Stimulated activated CD4-positive, alpha-beta T cell treated with anti-CD3 and anti-CD28 coated beads, Interleukin-1b, Interleukin-23, amount 100 ng/mL, for 4 hours (primary cell): ENCODE data around the gene CCDC33.
"Not testable (repeated sequence)": the region's sequence is repeated elsewhere in the genome, so short reads cannot be mapped to it uniquely, and the experiment has no call there.

Experiments used
- DNase-seq, 2 donors: peaks; one replicate each; pipeline ENCODE4 v3.0.0-alpha.2; 2020; ENCODE audit warnings: low read depth in 2 of 2

Gene CCDC33

DNA sequence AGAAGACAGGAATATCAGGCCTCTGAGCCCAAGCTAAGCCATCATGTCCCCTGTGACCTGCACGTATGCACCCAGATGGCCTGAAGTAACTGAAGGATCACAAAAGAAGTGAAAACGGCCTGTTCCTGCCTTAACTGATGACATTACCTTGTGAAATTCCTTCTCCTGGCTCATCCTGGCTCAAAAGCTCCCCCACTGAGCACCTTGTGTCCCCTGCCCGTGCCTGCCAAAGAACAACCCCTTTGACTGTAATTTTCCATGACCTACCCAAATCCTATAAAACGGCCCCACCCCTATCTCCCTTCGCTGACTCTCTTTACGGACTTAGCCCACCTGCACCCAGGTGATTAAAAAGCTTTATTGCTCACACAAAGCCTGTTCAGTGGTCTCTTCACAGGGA lies 123.2 kb downstream of the CCDC33 start:
- DNase-seq, result not testable (repeated sequence)

DNA sequence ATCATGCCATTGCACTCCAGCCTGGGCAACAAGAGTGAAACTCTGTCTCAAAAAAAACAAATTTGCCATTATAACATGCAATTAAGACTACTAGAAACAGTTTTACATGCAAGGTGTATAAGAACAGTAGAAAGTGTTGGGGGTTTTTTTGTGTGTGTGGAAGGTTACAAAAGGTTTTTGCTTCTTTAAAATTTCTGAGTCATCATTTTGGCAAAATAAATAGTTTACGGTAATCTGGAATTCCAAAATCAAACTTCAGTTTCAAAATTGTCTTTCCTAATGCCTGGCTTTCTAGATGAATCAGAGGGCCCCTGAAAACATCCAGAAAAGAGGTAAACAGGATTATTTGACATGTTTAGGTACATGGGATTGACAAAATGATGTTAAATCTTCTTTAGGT lies 124.7 kb downstream of the CCDC33 start:
- not testable (repeated sequence) for DNase-seq

DNA sequence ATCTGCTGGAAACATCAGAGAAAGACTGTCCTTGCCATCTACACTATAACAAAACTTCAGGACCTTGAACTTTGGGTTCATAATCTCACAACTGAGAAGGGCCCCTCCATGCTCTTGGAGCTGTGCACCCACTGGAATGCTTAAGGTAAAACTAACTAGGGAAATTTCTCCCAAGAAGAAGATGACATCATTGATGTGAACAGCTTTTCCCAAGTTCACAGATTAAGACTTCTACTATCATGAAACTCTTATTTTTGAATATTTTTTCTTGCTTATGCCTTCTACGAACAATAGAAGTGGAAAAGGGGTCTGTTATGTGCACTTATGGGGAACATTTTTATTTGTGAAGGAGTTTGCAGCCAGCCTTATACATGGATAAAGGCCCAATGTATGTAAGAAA lies 126.4 kb downstream of the CCDC33 start:
- no peak for DNase-seq

- no peak for DNase-seq
Measured at GRCh38 chr15:74364936-74365597, 128.9 kb downstream of the CCDC33 start.

- no peak for DNase-seq
Measured at GRCh38 chr15:74365598-74366445, 129.7 kb downstream of the CCDC33 start.

DNA sequence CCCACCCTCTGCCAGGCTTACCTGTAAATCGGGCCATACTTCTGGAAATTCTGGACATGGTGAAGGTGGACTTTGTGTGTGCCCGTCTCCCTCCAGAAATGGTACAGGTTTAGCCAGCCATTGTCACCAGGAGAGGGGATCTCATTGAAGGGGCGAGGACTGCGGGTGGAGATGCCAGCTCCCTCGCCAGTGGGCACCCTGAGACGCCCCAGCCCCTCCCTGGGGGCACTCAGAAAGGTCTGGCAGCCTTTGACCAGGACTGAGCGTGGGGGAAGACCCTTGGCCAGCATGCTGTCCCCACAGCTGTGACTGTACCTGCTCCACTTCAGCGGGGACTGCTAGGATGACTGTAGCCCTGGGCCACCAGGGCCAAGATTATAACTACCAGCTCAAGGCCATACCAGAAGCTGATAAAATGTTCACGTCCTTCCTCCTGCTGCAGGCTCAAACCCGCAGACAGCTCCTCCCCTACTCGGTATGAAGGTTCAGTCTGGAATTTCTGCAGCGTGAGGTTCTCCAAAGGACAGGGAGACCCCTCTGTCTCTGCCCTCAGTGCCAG lies 131.2 kb downstream of the CCDC33 start, which contains the start of gene CYP11A1:
CYP11A1 (minus strand) TSS at position 351 of the 559 bp plus-strand sequence; CDS start at position 290, 61 bp downstream.
- DNase-seq, result no peak

DNA sequence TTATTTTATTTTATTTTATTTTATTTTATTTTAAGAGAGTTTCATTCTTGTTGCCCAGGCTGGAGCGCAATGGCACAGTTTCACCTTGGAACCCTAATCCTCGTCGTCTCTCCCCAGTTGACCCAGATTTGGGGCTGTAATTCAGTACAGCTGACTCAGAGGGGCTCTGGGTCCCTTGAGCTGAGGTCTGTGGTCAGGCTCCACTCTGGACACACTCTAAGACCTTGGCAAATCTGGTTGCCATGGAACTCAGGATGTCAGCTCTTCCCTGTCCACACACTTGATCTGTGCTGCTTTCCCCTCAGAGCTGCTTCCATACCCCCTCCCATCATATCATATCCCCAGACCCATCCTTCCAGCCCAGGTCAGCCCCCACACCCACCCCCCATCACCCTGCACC lies 132.0 kb downstream of the CCDC33 start:
- DNase-seq, result no peak

- no peak for DNase-seq
Measured at GRCh38 chr15:74369084-74369745, 133.1 kb downstream of the CCDC33 start.

DNA sequence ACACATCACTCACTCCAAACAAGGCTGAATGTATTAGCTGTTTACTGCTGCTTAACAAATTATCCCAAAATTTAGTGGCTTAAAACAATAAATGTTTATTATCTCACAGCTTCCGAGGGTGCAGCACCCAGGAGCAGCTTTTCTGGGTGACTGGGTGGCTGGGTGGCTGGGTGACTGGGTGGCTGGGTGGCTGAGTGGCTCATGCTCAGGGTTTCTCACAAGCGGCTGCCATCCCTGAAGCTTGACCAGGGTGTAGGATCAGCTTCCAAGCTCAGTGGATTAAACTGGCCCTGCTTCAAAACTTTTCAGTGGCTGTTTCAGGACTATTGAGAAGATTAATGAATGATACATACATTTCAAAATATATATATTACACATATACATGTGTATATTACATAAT lies 133.6 kb downstream of the CCDC33 start:
- DNase-seq, result no peak

DNA sequence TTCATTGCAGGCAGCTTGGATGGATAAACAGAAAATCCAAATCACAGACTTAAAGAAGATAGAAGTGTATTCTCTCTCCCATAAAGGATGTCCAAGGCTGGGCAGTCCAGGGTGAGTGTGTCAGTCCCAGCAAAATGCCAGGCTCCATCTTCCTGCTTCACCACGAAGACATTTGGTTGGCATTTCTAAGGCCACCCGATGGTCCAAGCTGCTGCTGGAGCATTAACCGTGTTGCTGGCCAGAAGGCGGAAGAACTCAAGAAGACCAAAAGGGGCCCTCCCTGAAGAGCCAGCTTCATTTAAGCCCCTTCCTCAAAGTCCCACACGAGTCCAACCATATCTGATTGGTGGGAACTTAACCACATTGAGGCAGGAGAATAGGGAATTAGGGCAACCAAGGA lies 134.3 kb downstream of the CCDC33 start:
- no peak for DNase-seq

DNA sequence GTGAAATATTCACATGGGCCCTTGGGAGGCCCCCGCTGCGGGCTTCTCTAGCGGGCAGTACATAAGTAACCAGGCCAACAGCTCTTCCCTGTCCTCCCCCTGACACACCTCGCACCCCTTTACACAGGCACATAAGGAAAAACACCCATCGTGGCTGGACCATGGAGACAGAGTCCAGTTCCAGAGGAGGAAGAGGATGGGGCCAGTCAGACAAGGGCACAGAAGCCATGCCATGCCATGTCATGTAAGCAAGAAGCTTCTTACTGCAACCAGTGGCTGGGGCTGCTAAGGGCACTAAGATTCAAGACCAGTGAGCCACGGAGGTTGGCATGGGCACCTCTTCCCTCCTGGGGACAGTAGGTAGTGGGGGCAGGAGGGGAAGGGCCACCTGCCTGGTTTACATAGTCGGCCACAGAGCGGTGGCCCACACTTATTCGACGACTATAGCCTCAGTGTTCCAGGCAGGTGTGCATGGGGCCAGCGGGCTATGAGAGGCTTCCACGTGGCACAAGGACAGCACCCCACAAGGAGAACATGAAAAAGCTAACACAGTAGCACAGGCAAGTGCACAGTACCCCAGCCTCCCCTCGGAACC lies 137.0 kb downstream of the CCDC33 start:
- no peak for DNase-seq

DNA sequence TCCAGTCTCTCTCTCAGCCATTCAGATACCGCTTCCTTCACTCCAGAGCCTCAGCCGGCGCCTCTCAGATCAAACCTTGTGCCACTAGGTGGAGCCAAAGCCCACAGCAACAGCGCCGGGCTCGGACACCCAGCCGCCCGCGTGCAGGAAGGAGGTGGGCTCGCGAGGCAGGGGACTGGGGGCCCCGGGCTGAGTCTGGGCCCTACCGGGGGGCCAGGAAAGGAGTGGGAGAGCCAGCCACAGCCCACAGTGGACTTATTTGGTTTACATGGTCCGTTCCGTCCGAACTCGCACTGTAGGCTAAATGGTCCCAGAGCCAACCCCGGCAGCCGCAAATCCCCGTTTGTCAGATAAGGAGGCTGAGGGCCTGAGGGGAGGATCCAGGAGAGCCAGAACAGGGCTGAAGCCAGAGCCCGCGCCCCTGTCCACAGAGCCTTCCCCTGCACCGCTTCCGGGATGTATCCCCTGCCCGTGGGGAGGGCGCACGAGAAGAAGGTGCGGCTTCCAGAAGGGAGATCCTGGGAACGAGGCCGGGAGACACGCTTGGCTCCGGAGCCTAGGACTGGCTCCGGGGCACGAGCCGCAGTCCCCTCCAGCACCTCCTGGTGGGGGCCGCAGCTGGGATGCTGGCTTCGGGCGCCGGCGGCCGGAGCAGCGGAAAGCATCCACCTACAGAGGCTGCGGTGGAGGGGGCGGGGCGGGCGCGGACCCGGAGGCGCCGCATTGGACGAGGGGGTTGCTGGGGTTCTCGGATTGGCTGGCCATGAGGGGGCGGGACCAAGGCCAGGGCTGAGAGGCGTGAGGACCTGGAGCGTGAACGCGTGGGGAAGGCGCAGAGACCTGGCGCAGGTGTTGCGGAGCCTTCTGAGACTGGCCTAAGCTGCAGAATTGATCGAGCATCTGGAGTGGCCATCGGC lies 137.9 kb downstream of the CCDC33 start:
- peak; percentile 94 to 95 for DNase-seq

DNA sequence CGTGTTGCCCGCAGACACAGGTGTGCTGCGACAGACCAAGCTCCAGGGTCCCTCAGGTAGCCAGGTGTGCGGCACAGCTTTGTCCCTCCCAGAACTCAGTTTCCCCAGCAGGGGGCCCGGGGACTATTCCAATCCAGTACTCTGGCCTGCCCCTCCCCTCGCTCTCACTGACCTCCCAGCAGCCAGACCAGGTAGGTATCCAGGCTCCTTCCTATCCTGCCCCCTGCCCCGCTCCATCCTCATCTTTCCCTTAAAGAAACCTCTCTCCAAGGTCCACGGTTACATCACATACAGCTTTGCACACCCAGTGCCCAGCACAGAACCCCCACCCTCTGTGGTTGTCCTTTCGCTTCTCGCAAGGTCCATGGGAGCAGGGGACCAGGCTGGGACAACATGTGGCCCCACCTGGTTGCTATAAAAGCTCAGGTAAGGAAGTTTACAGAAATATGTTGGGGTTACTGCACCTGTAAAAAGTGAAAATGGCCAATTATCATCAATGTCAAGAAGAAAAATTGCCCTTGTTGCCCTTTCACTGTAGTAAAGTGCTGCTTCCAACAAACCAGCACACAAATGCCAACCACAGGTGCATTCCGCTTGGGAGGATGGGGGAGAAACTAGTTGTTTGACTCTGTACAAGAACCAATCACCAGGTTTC lies 138.6 kb downstream of the CCDC33 start:
- no peak for DNase-seq

DNA sequence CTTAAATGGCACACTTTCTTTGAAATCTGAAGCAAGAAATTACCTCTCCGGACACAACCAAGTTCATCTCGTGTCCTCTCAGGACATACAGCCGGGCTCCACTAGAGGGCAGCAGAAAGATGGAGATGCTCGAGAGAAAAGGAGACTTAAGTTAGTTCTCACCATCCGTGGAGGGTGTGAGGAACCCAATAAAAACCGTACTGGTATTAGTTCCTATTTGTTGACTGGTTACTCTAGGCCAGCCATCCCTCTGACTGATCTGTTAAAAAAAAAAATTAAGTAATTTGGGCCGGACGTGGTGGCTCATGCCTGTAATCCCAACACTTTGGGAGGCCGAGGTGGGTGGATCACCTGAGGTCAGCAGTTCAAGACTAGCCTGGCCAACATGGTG lies 139.2 kb downstream of the CCDC33 start:
- peak; percentile 78 to 80 for DNase-seq

GRCh38 chr15:74376226-74376625 lies 140.1 kb downstream of the CCDC33 start:
- DNase-seq, result no peak

DNA sequence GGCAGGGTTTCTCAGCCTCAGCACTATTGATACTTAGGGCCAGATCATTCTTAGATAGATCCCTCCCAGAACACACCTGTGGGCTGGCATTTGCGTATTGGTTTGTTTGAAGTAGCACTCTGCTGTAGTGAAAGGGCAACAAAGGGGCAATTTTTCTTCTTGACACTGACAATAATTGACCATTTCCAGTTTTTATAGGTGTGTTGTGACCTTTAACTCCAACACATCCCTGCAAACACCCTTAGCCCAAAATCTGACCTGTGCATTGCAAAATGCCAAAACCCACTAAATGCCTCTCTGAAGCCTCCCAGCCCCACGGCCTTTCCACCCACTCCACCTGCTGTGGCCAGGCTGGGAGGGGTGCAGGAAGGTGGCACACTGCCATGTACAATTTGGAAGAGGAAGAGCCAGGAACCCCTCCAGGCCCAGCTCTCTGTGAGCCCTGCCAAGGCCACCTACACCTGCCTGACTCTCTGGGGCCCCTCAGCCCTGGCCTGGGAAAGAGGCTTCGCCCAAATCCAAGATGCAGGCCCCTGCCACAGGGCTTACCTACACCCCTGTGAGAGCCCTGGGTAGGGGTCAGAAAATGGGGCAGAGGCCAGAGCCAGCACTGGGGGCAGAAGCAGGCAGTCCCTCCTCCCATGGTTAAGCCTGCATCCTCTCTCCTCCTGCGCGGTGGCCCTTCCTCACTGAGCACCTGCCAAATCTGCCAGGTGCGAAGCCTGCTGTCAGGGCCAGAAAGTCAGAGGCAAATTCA lies 140.9 kb downstream of the CCDC33 start:
- DNase-seq, result no peak

- DNase-seq, result no peak
Measured at GRCh38 chr15:74377831-74378766, 142.0 kb downstream of the CCDC33 start.

DNA sequence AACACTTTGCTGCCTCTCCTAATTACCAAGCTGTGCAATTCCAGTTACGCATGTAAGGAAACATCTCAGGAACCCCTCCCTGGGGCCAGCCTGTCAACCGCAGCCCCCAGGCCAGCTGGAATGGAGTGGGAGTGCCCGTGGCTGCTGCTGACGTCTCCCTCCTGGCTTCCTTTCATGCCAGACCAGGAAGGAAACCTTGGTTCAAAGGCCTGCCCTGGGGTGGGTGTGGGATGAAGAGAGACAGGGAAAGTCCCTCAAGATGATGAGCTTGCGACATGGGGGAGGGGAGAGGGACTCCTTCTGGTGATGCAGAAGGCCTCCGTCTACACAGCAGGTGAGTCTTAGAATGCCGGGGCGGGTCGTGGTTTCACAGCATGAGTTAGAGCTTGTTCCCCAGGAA lies 142.7 kb downstream of the CCDC33 start:
- peak in 1 of 2 donors; percentile 62 for DNase-seq
